Thymus (tissue), 11 donors: ENCODE data around the gene HSD11B1L. TPM values are rescaled to one million over a fixed set of nuclear protein-coding genes. Genes with fewer than 3 reads are reported as not detected.
A peak's percentile ranks its signal among the peaks of the same experiment; 100 is the strongest.

Experiments
- DNase-seq, 9 donors: peaks; one replicate each; pipeline ENCODE4 v3.0.0-alpha.2; 2013; ENCODE audit warnings: low spot score in 9 of 9, low read depth in 6 of 9, missing footprints in 1 of 9
- H3K27ac ChIP-seq, 2 donors: one replicate each; pipeline ENCODE4 v1.5.1; 2013; ENCODE audit warnings: control low read depth in 1 of 2, low read depth in 1 of 2, low read length in 1 of 2, mild to moderate bottlenecking in 1 of 2, moderate library complexity in 1 of 2
- H3K27me3 ChIP-seq, 2 donors: one replicate each; pipeline ENCODE4 v1.5.1; 2013; ENCODE audit warnings: low read length in 1 of 2; ENCODE audit not compliant: control insufficient read depth in 2 of 2, insufficient read depth in 1 of 2
- H3K36me3 ChIP-seq, 2 donors: one replicate each; pipeline ENCODE4 v1.5.1; 2013; ENCODE audit warnings: low read length in 1 of 2, mild to moderate bottlenecking in 1 of 2, moderate library complexity in 1 of 2; ENCODE audit not compliant: control insufficient read depth in 2 of 2, insufficient read depth in 2 of 2
- H3K4me1 ChIP-seq, 2 donors: one replicate each; pipeline ENCODE4 v1.5.1; 2013; ENCODE audit warnings: low read length in 2 of 2; ENCODE audit not compliant: control insufficient read depth in 2 of 2, insufficient read depth in 2 of 2
- H3K4me3 ChIP-seq, 2 donors: one replicate each; pipeline ENCODE4 v1.5.1; 2013; ENCODE audit warnings: low read length in 2 of 2, control low read depth in 1 of 2, mild to moderate bottlenecking in 1 of 2
- H3K9me3 ChIP-seq, 2 donors: one replicate each; pipeline ENCODE4 v1.5.1; 2013; ENCODE audit warnings: low read length in 1 of 2, mild to moderate bottlenecking in 1 of 2; ENCODE audit not compliant: control insufficient read depth in 2 of 2, insufficient read depth in 1 of 2
- WGBS: extraction: QIAGEN DNeasy Blood & Tissue Kit; methylation state at CpG from one replicate; pipeline ENCODE4 v1.1.7; 2013; 5-methylcytosine and 5-hydroxymethylcytosine counted together
- polyA plus RNA-seq: library from polyadenylated mRNA; stranded (reverse); fragments of 200-250 nt; gene quantifications from one replicate; pipeline ENCODE4 v1.2.3, GENCODE V29; 2013
- total RNA-seq: library from RNA; stranded (reverse); fragments of 120-200 nt; gene quantifications from one replicate; pipeline ENCODE4 v1.2.4, GENCODE V29; 2013
- donor health status: healthy.

HSD11B1L gene
- total and polyA plus RNA-seq, 2 donors = 4.6 to 6.5 TPM

GRCh38 chr19:5643060-5643459 is 37.8 kb upstream of the HSD11B1L start:
- Histone ChIP-seq H3K4me1 (no peaks in the 10 kb centered on the region), H3K4me3 (no peak overlapping the region), H3K27me3 (no peaks in the 10 kb centered on the region), H3K9me3 (no peaks in the 10 kb centered on the region), H3K36me3 (peaks cover 64 to 81% of the 10 kb centered on the region in 2 donors), H3K27ac (no peak overlapping the region)
- DNase-seq = no peak
- 97% methylated on average over 4 of the region's 4 CpGs for WGBS

- no peak overlapping the region for H3K4me3 ChIP-seq
- H3K36me3 ChIP-seq = peaks cover 67 to 86% of the 10 kb centered on the region in 2 donors
- 99% methylated on average over 2 of the region's 2 CpGs for WGBS
- H3K4me1 ChIP-seq = no peaks in the 10 kb centered on the region
- DNase-seq = no peak
- H3K9me3 ChIP-seq = no peaks in the 10 kb centered on the region
- H3K27ac ChIP-seq = no peak overlapping the region
- H3K27me3 ChIP-seq = no peaks in the 10 kb centered on the region
These were observed 36.8 kb upstream of the HSD11B1L start for GRCh38 chr19:5644037-5644436.

- Histone ChIP-seq H3K27ac (no peak overlapping the region), H3K4me3 (no peak overlapping the region), H3K36me3 (peaks cover 76 to 88% of the 10 kb centered on the region in 2 donors), H3K27me3 (no peaks in the 10 kb centered on the region), H3K4me1 (no peaks in the 10 kb centered on the region), H3K9me3 (no peaks in the 10 kb centered on the region)
- no peak for DNase-seq
- 97% methylated on average over 5 of the region's 5 CpGs for WGBS
These were observed 35.4 kb upstream of the HSD11B1L start for GRCh38 chr19:5645409-5645808.

- Histone ChIP-seq H3K4me1 (no peaks in the 10 kb centered on the region), H3K9me3 (no peaks in the 10 kb centered on the region), H3K36me3 (peaks cover 77 to 90% of the 10 kb centered on the region in 2 donors), H3K27ac (no peak overlapping the region), H3K4me3 (no peak overlapping the region), H3K27me3 (no peaks in the 10 kb centered on the region)
- over 99% methylated on average over 4 of the region's 4 CpGs for WGBS
- no peak for DNase-seq
These were observed 34.1 kb upstream of the HSD11B1L start for GRCh38 chr19:5646703-5647102.

GRCh38 chr19:5648464-5648863 is 32.4 kb upstream of the HSD11B1L start:
- DNase-seq = no peak
- peaks cover 79 to 91% of the 10 kb centered on the region in 2 donors for H3K36me3 ChIP-seq
- H3K27me3 ChIP-seq = no peaks in the 10 kb centered on the region
- WGBS = over 99% methylated on average over 11 of the region's 11 CpGs
- no peaks in the 10 kb centered on the region for H3K4me1 ChIP-seq
- no peak overlapping the region for H3K4me3 ChIP-seq
- no peak overlapping the region for H3K27ac ChIP-seq
- H3K9me3 ChIP-seq = no peaks in the 10 kb centered on the region

- peaks cover 82 to 89% of the 10 kb centered on the region in 2 donors for H3K36me3 ChIP-seq
- H3K27me3 ChIP-seq = no peaks in the 10 kb centered on the region
- H3K4me1 ChIP-seq = no peaks in the 10 kb centered on the region
- WGBS = over 99% methylated on average over 5 of the region's 5 CpGs
- no peak for DNase-seq
- H3K9me3 ChIP-seq = no peaks in the 10 kb centered on the region
- peak overlapping the region in 1 of 2 donors; percentile 18 for H3K27ac ChIP-seq
- H3K4me3 ChIP-seq = no peak overlapping the region
These were observed 29.5 kb upstream of the HSD11B1L start for GRCh38 chr19:5651361-5651760.

GRCh38 chr19:5652261-5652660 is 28.6 kb upstream of the HSD11B1L start:
- H3K27ac ChIP-seq = no peak overlapping the region
- H3K36me3 ChIP-seq = peaks cover 82 to 88% of the 10 kb centered on the region in 2 donors
- DNase-seq = no peak
- no peak overlapping the region for H3K4me3 ChIP-seq
- no peaks in the 10 kb centered on the region for H3K27me3 ChIP-seq
- H3K4me1 ChIP-seq = no peaks in the 10 kb centered on the region
- WGBS = 99% methylated on average over 10 of the region's 10 CpGs
- H3K9me3 ChIP-seq = no peaks in the 10 kb centered on the region

GRCh38 chr19:5654931-5655330 is 25.9 kb upstream of the HSD11B1L start:
- no peak for DNase-seq
- no peaks in the 10 kb centered on the region for H3K9me3 ChIP-seq
- H3K36me3 ChIP-seq = peaks cover 90 to 91% of the 10 kb centered on the region in 2 donors
- no peaks in the 10 kb centered on the region for H3K27me3 ChIP-seq
- no peak overlapping the region for H3K27ac ChIP-seq
- 98% methylated on average over 5 of the region's 5 CpGs for WGBS
- no peaks in the 10 kb centered on the region for H3K4me1 ChIP-seq
- no peak overlapping the region for H3K4me3 ChIP-seq

- Histone ChIP-seq H3K36me3 (peaks cover 90 to 91% of the 10 kb centered on the region in 2 donors), H3K4me1 (no peaks in the 10 kb centered on the region), H3K9me3 (no peaks in the 10 kb centered on the region), H3K4me3 (no peak overlapping the region), H3K27ac (no peak overlapping the region), H3K27me3 (no peaks in the 10 kb centered on the region)
- 89% methylated on average over 5 of the region's 5 CpGs for WGBS
- no peak for DNase-seq
These were observed 25.4 kb upstream of the HSD11B1L start for GRCh38 chr19:5655412-5655811.

- no peak overlapping the region for H3K27ac ChIP-seq
- no peaks in the 10 kb centered on the region for H3K9me3 ChIP-seq
- H3K27me3 ChIP-seq = no peaks in the 10 kb centered on the region
- WGBS = 99% methylated on average over 42 of the region's 42 CpGs
- no peak overlapping the region for H3K4me3 ChIP-seq
- no peak for DNase-seq
- no peaks in the 10 kb centered on the region for H3K4me1 ChIP-seq
- H3K36me3 ChIP-seq = peaks cover 93 to 94% of the 10 kb centered on the region in 2 donors
These were observed 19.3 kb upstream of the HSD11B1L start for GRCh38 chr19:5661483-5661882.
